ENCODE data around the gene GLP2R. TPM values are rescaled to one million over a fixed set of nuclear protein-coding genes. Genes with fewer than 3 reads are reported as not detected.
A peak's percentile ranks its signal among the peaks of the same experiment; 100 is the strongest.
"Not testable (repeated sequence)": the region's sequence is repeated elsewhere in the genome, so short reads cannot be mapped to it uniquely, and the experiment has no call there.

Gene GLP2R
- total RNA-seq, 2 donors from 2014 or later: not detected

- DNase-seq (ENCODE audit: low spot score) (no peak), ATAC-seq (peak in 1 of 2 donors; percentile 17)
- H3K27ac Mint-ChIP-seq: no peak overlapping the region
- H3K4me3 Mint-ChIP-seq: no peak overlapping the region
- H3K4me1 Mint-ChIP-seq (ENCODE audit: low read depth in 2 of 2): no peaks in the 10 kb centered on the region
- H3K27me3 Mint-ChIP-seq: no peaks in the 10 kb centered on the region
- no peaks in the 10 kb centered on the region for H3K36me3 Mint-ChIP-seq
- no peaks in the 10 kb centered on the region for H3K9me3 Mint-ChIP-seq
Observed at GRCh38 chr17:9917801-9918200, 92.1 kb downstream of the GLP2R start.

DNA sequence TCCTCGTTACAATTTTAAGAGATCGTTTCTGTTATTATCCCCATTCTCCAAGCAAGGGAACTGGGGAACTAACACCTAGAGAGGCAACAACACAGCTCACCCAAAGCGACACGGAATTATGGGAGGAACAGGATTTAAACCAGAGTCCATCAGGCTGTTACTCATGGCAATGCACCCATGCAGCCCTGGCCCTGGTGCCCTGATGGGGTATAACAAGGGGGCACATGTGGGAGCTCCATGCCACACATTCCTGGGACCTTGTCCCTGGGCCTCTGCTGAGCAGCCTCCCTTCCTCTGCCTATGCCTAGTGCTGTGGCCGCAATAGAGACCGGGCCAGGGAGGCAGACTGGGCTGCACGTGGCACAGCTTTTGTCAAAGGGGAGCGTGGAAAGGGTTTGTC lies 92.6 kb downstream of the GLP2R start:
- ATAC-seq (no peak), DNase-seq (ENCODE audit: low spot score) (no peak)
- Mint-ChIP-seq H3K4me3 (no peak overlapping the region), H3K27ac (no peak overlapping the region), H3K4me1 (ENCODE audit: low read depth in 2 of 2) (no peaks in the 10 kb centered on the region), H3K9me3 (no peaks in the 10 kb centered on the region), H3K36me3 (no peaks in the 10 kb centered on the region), H3K27me3 (no peaks in the 10 kb centered on the region)

GRCh38 chr17:9918804-9919352 lies 93.2 kb downstream of the GLP2R start:
- ATAC-seq (peak in 1 of 2 donors; percentile 6), DNase-seq (ENCODE audit: low spot score) (no peak)
- H3K27me3 Mint-ChIP-seq: no peaks in the 10 kb centered on the region
- no peaks in the 10 kb centered on the region for H3K4me1 Mint-ChIP-seq (ENCODE audit: low read depth in 2 of 2)
- no peaks in the 10 kb centered on the region for H3K9me3 Mint-ChIP-seq
- no peak overlapping the region for H3K27ac Mint-ChIP-seq
- no peak overlapping the region for H3K4me3 Mint-ChIP-seq
- no peaks in the 10 kb centered on the region for H3K36me3 Mint-ChIP-seq

DNA sequence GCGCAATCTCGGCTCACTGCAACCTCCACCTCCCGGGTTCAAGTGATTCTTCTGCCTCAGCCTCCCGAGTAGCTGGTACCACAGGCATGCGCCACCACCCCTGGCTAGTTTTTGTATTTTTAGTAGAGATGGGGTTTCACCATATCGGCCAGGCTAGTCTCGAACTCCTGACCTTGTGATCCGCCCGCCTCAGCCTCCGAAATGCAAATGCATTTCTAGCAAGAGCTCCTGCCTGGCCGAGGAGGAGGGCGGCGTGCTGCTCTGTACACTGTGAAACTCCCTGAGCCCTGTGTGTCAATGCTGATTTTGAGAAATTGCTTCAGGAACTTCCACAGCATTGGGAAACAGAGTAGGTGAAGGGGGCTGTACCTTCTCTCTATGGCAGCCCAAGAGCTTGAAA lies 95.5 kb downstream of the GLP2R start:
- not testable (repeated sequence) for ATAC-seq; H3K4me3 Mint-ChIP-seq; DNase-seq (ENCODE audit: low spot score); H3K27me3 Mint-ChIP-seq; H3K4me1 Mint-ChIP-seq (ENCODE audit: low read depth in 2 of 2); H3K36me3 Mint-ChIP-seq; H3K9me3 Mint-ChIP-seq; H3K27ac Mint-ChIP-seq

DNA sequence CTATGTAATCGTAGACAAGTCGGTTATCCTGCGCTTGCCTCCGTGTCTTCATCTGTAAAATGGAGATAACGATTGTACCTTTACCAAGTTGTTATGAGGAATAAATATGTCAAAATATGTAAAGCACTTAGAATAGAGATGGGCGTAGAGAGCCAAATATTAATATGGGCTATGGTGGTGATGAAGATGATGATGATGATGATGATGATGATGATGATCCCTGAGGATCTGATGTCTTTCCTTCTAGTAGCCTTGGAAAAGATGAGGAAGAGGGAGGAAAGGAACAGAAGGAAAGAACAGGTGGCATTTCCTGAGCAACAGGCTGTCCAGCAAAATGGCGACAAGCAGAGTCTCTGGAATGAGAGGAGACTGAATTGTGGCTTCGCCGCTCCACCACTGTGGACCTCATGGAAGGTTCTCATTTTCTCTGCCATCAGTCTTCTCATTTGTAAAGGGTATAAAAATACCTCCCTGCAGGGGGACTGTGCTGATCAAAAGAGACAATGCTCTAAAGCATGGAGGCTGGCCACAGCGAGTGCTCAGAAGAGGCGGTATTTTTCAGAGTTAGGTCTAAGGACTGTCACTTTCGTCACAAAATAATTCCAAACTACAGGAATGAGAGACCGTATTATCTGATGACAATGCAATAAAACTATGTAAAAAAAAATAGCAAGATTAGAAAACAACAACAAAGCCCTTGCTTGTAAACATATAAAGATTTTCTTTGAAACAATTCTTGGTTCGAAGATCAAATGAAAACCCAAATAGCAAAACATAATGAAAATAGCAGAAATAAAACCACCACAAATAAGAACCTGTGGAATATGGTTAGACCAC lies 96.5 kb downstream of the GLP2R start:
- Mint-ChIP-seq H3K27me3 (no peaks in the 10 kb centered on the region), H3K27ac (no peak overlapping the region), H3K4me1 (ENCODE audit: low read depth in 2 of 2) (peaks cover 5 to 6% of the 10 kb centered on the region in 2 donors), H3K9me3 (no peaks in the 10 kb centered on the region), H3K36me3 (no peaks in the 10 kb centered on the region), H3K4me3 (no peak overlapping the region)
- DNase-seq (ENCODE audit: low spot score) (no peak), ATAC-seq (no peak)

DNA sequence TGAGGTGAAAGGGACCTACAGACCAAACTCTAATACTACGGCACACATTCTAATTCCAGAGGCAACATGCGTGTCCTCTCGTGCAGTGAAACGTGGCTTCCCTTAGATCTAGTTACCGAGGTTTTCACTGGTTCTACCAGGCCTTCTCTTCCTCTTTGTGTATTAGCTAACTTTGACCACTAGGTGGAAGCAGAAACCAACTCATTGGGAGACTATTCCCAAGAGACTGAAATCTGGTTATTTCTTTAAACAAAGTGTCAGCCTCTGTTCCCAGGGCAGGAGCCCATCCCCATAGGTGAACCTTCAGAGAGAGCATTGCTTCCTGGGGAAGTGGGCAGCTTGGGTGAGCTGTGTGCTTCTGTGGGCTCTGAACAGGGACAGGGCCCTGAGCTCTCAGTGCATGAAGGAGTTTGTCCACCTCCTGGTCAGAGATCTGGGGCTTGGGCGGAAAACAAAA lies 99.0 kb downstream of the GLP2R start:
- no peaks in the 10 kb centered on the region for H3K27me3 Mint-ChIP-seq
- H3K9me3 Mint-ChIP-seq: no peaks in the 10 kb centered on the region
- H3K4me1 Mint-ChIP-seq (ENCODE audit: low read depth in 2 of 2): peaks cover 5 to 6% of the 10 kb centered on the region in 2 donors
- ATAC-seq (peak; percentile 49 to 76), DNase-seq (ENCODE audit: low spot score) (no peak)
- H3K36me3 Mint-ChIP-seq: no peaks in the 10 kb centered on the region
- H3K27ac Mint-ChIP-seq: peak overlapping the region in 1 of 2 donors; percentile 73
- H3K4me3 Mint-ChIP-seq: no peak overlapping the region

DNA sequence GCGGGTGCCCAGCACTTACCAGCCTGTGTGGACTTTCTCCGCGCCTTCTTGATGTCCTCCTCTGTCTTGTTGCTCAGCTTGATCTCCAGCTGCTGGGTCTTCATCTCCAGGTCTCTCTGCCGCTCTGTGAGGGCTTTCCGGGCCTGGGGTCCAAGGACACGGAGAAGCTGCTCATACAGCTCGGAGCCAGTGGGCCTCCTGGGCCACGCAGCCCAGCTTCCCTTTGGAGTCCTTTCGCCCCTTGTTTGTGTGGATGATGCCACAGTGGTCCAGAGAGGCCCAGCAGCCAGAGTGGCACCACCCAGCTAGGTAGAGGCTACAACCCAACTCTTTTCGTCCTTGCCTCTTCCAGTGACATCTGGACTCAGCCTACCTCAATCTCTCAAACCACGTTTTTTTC lies 99.7 kb downstream of the GLP2R start:
- DNase-seq (ENCODE audit: low spot score): no peak
- Mint-ChIP-seq H3K27ac (no peak overlapping the region), H3K27me3 (no peaks in the 10 kb centered on the region), H3K4me3 (no peak overlapping the region), H3K36me3 (no peaks in the 10 kb centered on the region), H3K9me3 (no peaks in the 10 kb centered on the region), H3K4me1 (ENCODE audit: low read depth in 2 of 2) (peaks cover 5 to 6% of the 10 kb centered on the region in 2 donors)
- peak in 1 of 2 donors; percentile 6 for ATAC-seq

DNA sequence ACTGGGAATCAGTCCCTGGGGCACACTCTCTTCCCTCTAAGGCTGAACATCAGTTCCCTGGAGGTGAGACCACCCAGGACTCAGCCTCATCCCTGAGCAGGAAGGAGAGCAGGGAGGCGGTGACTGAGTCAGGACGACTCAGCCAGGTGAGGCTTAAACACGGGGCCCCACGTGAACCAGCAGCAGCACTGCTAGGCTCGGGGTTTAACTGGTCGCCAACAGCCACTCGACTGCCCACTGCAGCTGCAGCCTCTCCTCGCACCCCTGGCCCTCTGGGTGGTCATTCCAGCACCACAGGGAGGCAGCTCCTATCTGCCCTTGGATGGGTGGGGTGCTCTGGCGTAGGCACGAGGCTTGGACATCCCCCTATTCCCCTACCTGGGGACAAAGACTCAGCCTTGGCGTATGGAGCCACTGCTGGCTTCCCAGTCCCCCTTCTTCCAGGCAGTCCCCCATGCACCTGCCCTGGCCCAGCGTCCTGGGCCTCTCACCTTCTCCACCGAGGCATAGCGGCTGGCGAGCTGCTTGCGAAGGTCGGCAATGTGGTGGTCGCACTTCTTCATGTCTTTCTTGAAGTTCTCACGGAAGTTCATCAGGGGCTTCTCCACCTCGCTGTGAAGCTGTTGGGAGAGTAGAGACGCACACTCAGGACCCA lies 100.6 kb downstream of the GLP2R start:
- no peaks in the 10 kb centered on the region for H3K9me3 Mint-ChIP-seq
- H3K4me3 Mint-ChIP-seq: no peak overlapping the region
- ATAC-seq: no peak
- no peaks in the 10 kb centered on the region for H3K36me3 Mint-ChIP-seq
- no peak overlapping the region for H3K27ac Mint-ChIP-seq
- no peaks in the 10 kb centered on the region for H3K27me3 Mint-ChIP-seq
- no peak for DNase-seq (ENCODE audit: low spot score)
- H3K4me1 Mint-ChIP-seq (ENCODE audit: low read depth in 2 of 2): peaks cover 5 to 6% of the 10 kb centered on the region in 2 donors

DNA sequence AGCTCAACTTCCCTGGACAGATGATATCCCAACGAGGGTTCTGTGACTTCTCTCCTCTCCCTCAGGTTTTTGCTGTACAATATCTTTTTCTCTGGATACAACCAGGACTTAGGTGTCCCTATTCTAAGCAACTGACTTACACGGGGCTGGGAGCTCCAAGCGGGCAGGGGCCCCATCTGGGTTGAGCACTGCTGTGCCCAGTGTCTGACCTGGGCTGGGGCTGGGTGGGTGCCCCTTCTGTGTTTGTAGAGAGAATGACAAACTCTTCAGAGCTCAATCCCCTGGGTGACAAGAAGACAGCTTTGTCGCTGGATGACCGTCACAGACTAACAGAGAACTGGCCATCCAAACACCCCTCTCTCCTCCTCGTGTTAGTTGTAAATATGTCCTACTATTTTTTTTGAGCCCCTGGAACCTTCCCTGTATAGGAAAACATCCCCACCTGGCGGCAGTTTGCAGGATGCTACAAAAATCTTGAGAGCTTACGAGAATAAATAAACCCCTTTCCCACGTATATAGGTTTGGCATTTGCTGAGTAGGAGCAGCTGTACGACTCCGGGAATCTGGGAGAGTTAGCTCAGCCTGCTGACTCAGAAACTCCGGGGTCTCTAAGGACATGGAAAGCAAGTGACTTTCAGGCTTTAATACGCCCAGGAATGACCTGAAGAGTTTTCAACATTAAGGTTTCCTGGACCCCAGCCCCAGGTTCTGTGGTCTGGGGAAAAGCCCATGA lies 103.0 kb downstream of the GLP2R start:
- Mint-ChIP-seq H3K9me3 (no peaks in the 10 kb centered on the region), H3K27me3 (no peaks in the 10 kb centered on the region), H3K36me3 (no peaks in the 10 kb centered on the region), H3K4me1 (ENCODE audit: low read depth in 2 of 2) (peaks cover 5 to 6% of the 10 kb centered on the region in 2 donors), H3K4me3 (no peak overlapping the region), H3K27ac (no peak overlapping the region)
- DNase-seq (ENCODE audit: low spot score) (no peak), ATAC-seq (no peak)

- H3K4me3 Mint-ChIP-seq: no peak overlapping the region
- H3K4me1 Mint-ChIP-seq (ENCODE audit: low read depth in 2 of 2): peaks cover under 1 to 1% of the 10 kb centered on the region in 2 donors
- DNase-seq (ENCODE audit: low spot score): no peak
- ATAC-seq: no peak
- no peak overlapping the region for H3K27ac Mint-ChIP-seq
- no peaks in the 10 kb centered on the region for H3K27me3 Mint-ChIP-seq
- no peaks in the 10 kb centered on the region for H3K36me3 Mint-ChIP-seq
- no peaks in the 10 kb centered on the region for H3K9me3 Mint-ChIP-seq
Observed at GRCh38 chr17:9929871-9930270, 104.1 kb downstream of the GLP2R start.

- no peaks in the 10 kb centered on the region for H3K36me3 Mint-ChIP-seq
- DNase-seq (ENCODE audit: low spot score): no peak
- H3K4me3 Mint-ChIP-seq: no peak overlapping the region
- H3K9me3 Mint-ChIP-seq: no peaks in the 10 kb centered on the region
- H3K27me3 Mint-ChIP-seq: no peaks in the 10 kb centered on the region
- no peaks in the 10 kb centered on the region for H3K4me1 Mint-ChIP-seq (ENCODE audit: low read depth in 2 of 2)
- no peak for ATAC-seq
- H3K27ac Mint-ChIP-seq: no peak overlapping the region
Observed at GRCh38 chr17:9931144-9931741, 105.5 kb downstream of the GLP2R start.

- Mint-ChIP-seq H3K36me3 (no peaks in the 10 kb centered on the region), H3K4me1 (ENCODE audit: low read depth in 2 of 2) (no peaks in the 10 kb centered on the region), H3K27ac (no peak overlapping the region), H3K4me3 (no peak overlapping the region), H3K27me3 (no peaks in the 10 kb centered on the region), H3K9me3 (no peaks in the 10 kb centered on the region)
- DNase-seq (ENCODE audit: low spot score): no peak
- no peak for ATAC-seq
Observed at GRCh38 chr17:9932491-9932890, 106.8 kb downstream of the GLP2R start.

DNA sequence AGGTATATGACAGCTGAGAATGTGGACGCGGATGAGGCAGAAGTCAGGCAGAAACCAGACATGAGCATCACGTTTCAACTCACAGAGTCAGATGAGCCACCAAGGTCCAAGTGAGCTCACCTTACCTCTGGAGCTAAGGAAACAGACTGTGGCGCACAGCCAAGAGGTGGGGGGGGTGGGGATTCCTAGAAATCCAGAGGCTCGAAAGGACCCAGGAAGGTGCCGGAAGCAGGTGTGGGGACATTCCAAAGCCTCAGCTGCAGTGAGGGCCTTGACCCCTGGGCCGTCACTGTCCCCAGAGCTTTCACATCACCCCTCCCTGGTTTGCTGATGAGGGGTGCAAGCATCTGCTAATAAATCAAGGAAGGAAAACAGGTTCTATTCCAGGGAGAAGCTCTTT lies 108.6 kb downstream of the GLP2R start:
- H3K9me3 Mint-ChIP-seq: no peaks in the 10 kb centered on the region
- no peaks in the 10 kb centered on the region for H3K36me3 Mint-ChIP-seq
- H3K4me3 Mint-ChIP-seq: no peak overlapping the region
- no peak for ATAC-seq
- no peaks in the 10 kb centered on the region for H3K4me1 Mint-ChIP-seq (ENCODE audit: low read depth in 2 of 2)
- no peak overlapping the region for H3K27ac Mint-ChIP-seq
- no peak for DNase-seq (ENCODE audit: low spot score)
- no peaks in the 10 kb centered on the region for H3K27me3 Mint-ChIP-seq

Data from natural killer cell treated with Interleukin-12 subunit alpha and Interleukin-12 subunit beta and Interleukin-15 and Interleukin-18, amount 100 ng/mL, for 72 hours (primary cell).